ENCODE measurements around the gene TBC1D17.

- TF ChIP-seq CTCF (IDR thresholded peaks at IDR 0.05) = no peak
- no peak for TF ChIP-seq EP300 (IDR thresholded peaks at IDR 0.05)
- TF ChIP-seq POLR2AphosphoS5 (IDR thresholded peaks at IDR 0.05) = no peak
- TF ChIP-seq POLR2A (IDR thresholded peaks at IDR 0.05) = no peak
Measured at GRCh38 chr19:49912965-49913685, 35.6 kb downstream of the TBC1D17 start.
